ENCODE data around the gene SLC25A19. TPM values are rescaled to one million over a fixed set of nuclear protein-coding genes. Genes with fewer than 3 reads are reported as not detected.
A peak's percentile ranks its signal among the peaks of the same experiment; 100 is the strongest.

The SLC25A19 gene
- total RNA-seq, 4 donors from 2014 or later = 16.7 to 23.1 (median 20.1) TPM

GRCh38 chr17:75231071-75231470 lies 58.2 kb downstream of the SLC25A19 start:
- H3K27ac ChIP-seq = no peak overlapping the region
- H3K4me1 ChIP-seq = no peaks in the 10 kb centered on the region
- no peak overlapping the region for H3K4me3 ChIP-seq
- H3K27me3 ChIP-seq = no peaks in the 10 kb centered on the region
- no peak for DNase-seq (ENCODE audit: low spot score in 2 of 2)
- no peaks in the 10 kb centered on the region for H3K9me3 ChIP-seq
- WGBS, 2 donors = 98% methylated on average over 8 of the region's 8 CpGs
- H3K36me3 ChIP-seq = peaks cover 3 to 96% (median 36%) of the 10 kb centered on the region in 3 donors
- TF ChIP-seq CTCF (IDR thresholded peaks at IDR 0.05) (no peak), EP300 (IDR thresholded peaks at IDR 0.05) (no peak), POLR2A (IDR thresholded peaks at IDR 0.05) (no peak)

GRCh38 chr17:75228847-75229246 lies 60.4 kb downstream of the SLC25A19 start:
- TF ChIP-seq CTCF (IDR thresholded peaks at IDR 0.05) (no peak), EP300 (IDR thresholded peaks at IDR 0.05) (no peak), POLR2A (IDR thresholded peaks at IDR 0.05) (no peak)
- no peaks in the 10 kb centered on the region for H3K4me1 ChIP-seq
- H3K36me3 ChIP-seq = peaks cover 4 to 95% (median 29%) of the 10 kb centered on the region in 3 donors
- no peak overlapping the region for H3K4me3 ChIP-seq
- H3K9me3 ChIP-seq = no peaks in the 10 kb centered on the region
- WGBS, 2 donors = 57 to 76% methylated on average over 4 of the region's 4 CpGs
- no peak for DNase-seq (ENCODE audit: low spot score in 2 of 2)
- H3K27me3 ChIP-seq = no peaks in the 10 kb centered on the region
- H3K27ac ChIP-seq = peak overlapping the region in 2 of 4 donors; percentile 40 to 75

GRCh38 chr17:75228305-75228704 lies 60.9 kb downstream of the SLC25A19 start:
- Histone ChIP-seq H3K36me3 (peaks cover 4 to 96% (median 29%) of the 10 kb centered on the region in 3 donors), H3K4me1 (no peaks in the 10 kb centered on the region), H3K4me3 (no peak overlapping the region), H3K9me3 (no peaks in the 10 kb centered on the region), H3K27ac (peak overlapping the region in 1 of 4 donors; percentile 40), H3K27me3 (no peaks in the 10 kb centered on the region)
- WGBS, 2 donors = 32 to 46% methylated on average over 2 of the region's 2 CpGs
- TF ChIP-seq EP300 (IDR thresholded peaks at IDR 0.05) = peak in 1 of 2 donors; percentile 80
- no peak for TF ChIP-seq CTCF (IDR thresholded peaks at IDR 0.05)
- no peak for TF ChIP-seq POLR2A (IDR thresholded peaks at IDR 0.05)
- peak in 1 of 2 donors; percentile 41 for DNase-seq (ENCODE audit: low spot score in 2 of 2)

- 84 to 85% methylated on average over 5 of the region's 5 CpGs for WGBS, 2 donors
- Histone ChIP-seq H3K36me3 (peaks cover 4 to 97% (median 25%) of the 10 kb centered on the region in 3 donors), H3K27ac (peak overlapping the region in 1 of 4 donors; percentile 40), H3K4me1 (no peaks in the 10 kb centered on the region), H3K4me3 (no peak overlapping the region), H3K27me3 (no peaks in the 10 kb centered on the region), H3K9me3 (no peaks in the 10 kb centered on the region)
- TF ChIP-seq POLR2A (IDR thresholded peaks at IDR 0.05) = no peak
- TF ChIP-seq CTCF (IDR thresholded peaks at IDR 0.05) = no peak
- no peak for TF ChIP-seq EP300 (IDR thresholded peaks at IDR 0.05)
- DNase-seq (ENCODE audit: low spot score in 2 of 2) = no peak
Measured at GRCh38 chr17:75227729-75228128, 61.5 kb downstream of the SLC25A19 start.

GRCh38 chr17:75225016-75225415 lies 64.2 kb downstream of the SLC25A19 start:
- peaks cover 4 to 89% (median 12%) of the 10 kb centered on the region in 3 donors for H3K36me3 ChIP-seq
- DNase-seq (ENCODE audit: low spot score in 2 of 2) = no peak
- WGBS, 2 donors = 71 to 74% methylated on average over 14 of the region's 14 CpGs
- H3K9me3 ChIP-seq = no peaks in the 10 kb centered on the region
- no peak overlapping the region for H3K4me3 ChIP-seq
- no peaks in the 10 kb centered on the region for H3K4me1 ChIP-seq
- no peaks in the 10 kb centered on the region for H3K27me3 ChIP-seq
- no peak overlapping the region for H3K27ac ChIP-seq
- TF ChIP-seq EP300 (IDR thresholded peaks at IDR 0.05) = no peak
- no peak for TF ChIP-seq POLR2A (IDR thresholded peaks at IDR 0.05)
- TF ChIP-seq CTCF (IDR thresholded peaks at IDR 0.05) = no peak

Other genes starting within 250 kb of the SLC25A19 start
- 100 to 1,000 TPM; 171 to 241 (median 220) TPM for gene ATP5PD, start 242.5 kb downstream of the SLC25A19 start, total RNA-seq
- 10 to 100 TPM; 24.9 to 33.5 (median 32.6) TPM for gene KCTD2, start 242.2 kb downstream of the SLC25A19 start, total RNA-seq
- 10 to 100 TPM in 1 of 4 donors, 1 to 10 TPM in 3; 4.6 to 27.9 (median 7.7) TPM for gene SLC16A5, start 201.5 kb downstream of the SLC25A19 start, total RNA-seq
- 10 to 100 TPM in 1 of 4 donors, 1 to 10 TPM in 3; 4.2 to 12.0 (median 8.3) TPM for gene ARMC7, start 179.5 kb downstream of the SLC25A19 start, total RNA-seq
- 100 to 1,000 TPM; 137 to 194 (median 166) TPM for gene NT5C, start 157.7 kb downstream of the SLC25A19 start, total RNA-seq
- gene JPT1, start 134.9 kb downstream of the SLC25A19 start, total RNA-seq = 10 to 100 TPM; 13.5 to 53.4 (median 32.4) TPM
- 10 to 100 TPM; 38.1 to 62.9 (median 59.8) TPM for gene SUMO2, start 106.5 kb downstream of the SLC25A19 start, total RNA-seq
- gene NUP85, start 83.8 kb downstream of the SLC25A19 start, total RNA-seq = 10 to 100 TPM; 38.1 to 68.6 (median 53.2) TPM
- gene GGA3, start 27.8 kb downstream of the SLC25A19 start, total RNA-seq = 10 to 100 TPM; 45.5 to 66.0 (median 56.6) TPM
- 10 to 100 TPM; 31.2 to 36.6 (median 33.6) TPM for gene MRPS7, start 27.6 kb downstream of the SLC25A19 start, total RNA-seq
- gene MIF4GD, start 18.2 kb downstream of the SLC25A19 start, total RNA-seq = 10 to 100 TPM; 18.4 to 53.1 (median 41.0) TPM
- 100 to 1,000 TPM in 3 of 4 donors, 10 to 100 TPM in 1; 77.6 to 139 (median 133) TPM for gene GRB2, start 116.2 kb upstream of the SLC25A19 start, total RNA-seq
- 10 to 100 TPM; 84.3 to 95.1 (median 89.9) TPM for gene TMEM94, start 167.2 kb upstream of the SLC25A19 start, total RNA-seq
- 10 to 100 TPM; 36.0 to 59.0 (median 51.3) TPM for gene CASKIN2, start 226.1 kb upstream of the SLC25A19 start, total RNA-seq
- 10 to 100 TPM; 43.3 to 84.6 (median 53.0) TPM for gene TSEN54, start 227.1 kb upstream of the SLC25A19 start, total RNA-seq
- 10 to 100 TPM in 1 of 4 donors, 1 to 10 TPM in 3; 8.4 to 18.4 (median 8.8) TPM for gene LLGL2, start 236.3 kb upstream of the SLC25A19 start, total RNA-seq

Data from tibial nerve (tissue), 4 donors.